HG03457 (cell line): ENCODE data around the gene TTC23.
A peak's percentile ranks its signal among the peaks of the same experiment; 100 is the strongest.

Experiments used
- ATAC-seq: cut with Tn5 transposase; IDR thresholded peaks from one replicate; pipeline ENCODE4 v1.9.1; 2021; ENCODE audit warnings: moderate number of reproducible peaks; ENCODE audit not compliant: unreplicated experiment

Gene TTC23

GRCh38 chr15:99090011-99090699, 159.2 kb downstream of the TTC23 start:
- peak; percentile 99 for ATAC-seq

- no peak for ATAC-seq
Measured at GRCh38 chr15:99087405-99087943, 161.9 kb downstream of the TTC23 start.

GRCh38 chr15:99086327-99086667, 163.1 kb downstream of the TTC23 start:
- no peak for ATAC-seq
